Body of pancreas (tissue), 4 donors: ENCODE measurements around the gene RGS1.

ENCODE experiments used
- CTCF ChIP-seq, 7 experiments: fragments of 450-650 bp in 4 of 7; fragments of 200-600 bp in 3 of 7; sonication (generic) in 3 of 7; IDR thresholded peaks; one replicate each; pipeline ENCODE4 v1.5.1; 2016 to 2019; ENCODE audit warnings: antibody characterized with exemption in 7 of 7
- POLR2A ChIP-seq, 3 donors: fragments of 450-650 bp; IDR thresholded peaks; one replicate each; pipeline ENCODE4 v1.6.1; 2016; ENCODE audit warnings: antibody characterized with exemption in 3 of 3, mild to moderate bottlenecking in 2 of 3

GRCh38 chr1:192626366-192627179 is 51.0 kb downstream of the RGS1 start:
- TF ChIP-seq CTCF (IDR thresholded peaks at IDR 0.05) (no peak), POLR2A (IDR thresholded peaks at IDR 0.05) (no peak)
